GM18520 (cell line): ENCODE results near the gene LRRC75B.
"Not testable (repeated sequence)": the region's sequence is repeated elsewhere in the genome, so short reads cannot be mapped to it uniquely, and the experiment has no call there.

Experiments
- ATAC-seq: cut with Tn5 transposase; IDR thresholded peaks from one replicate; pipeline ENCODE4 v1.9.1; 2021; ENCODE audit not compliant: unreplicated experiment

LRRC75B gene

DNA sequence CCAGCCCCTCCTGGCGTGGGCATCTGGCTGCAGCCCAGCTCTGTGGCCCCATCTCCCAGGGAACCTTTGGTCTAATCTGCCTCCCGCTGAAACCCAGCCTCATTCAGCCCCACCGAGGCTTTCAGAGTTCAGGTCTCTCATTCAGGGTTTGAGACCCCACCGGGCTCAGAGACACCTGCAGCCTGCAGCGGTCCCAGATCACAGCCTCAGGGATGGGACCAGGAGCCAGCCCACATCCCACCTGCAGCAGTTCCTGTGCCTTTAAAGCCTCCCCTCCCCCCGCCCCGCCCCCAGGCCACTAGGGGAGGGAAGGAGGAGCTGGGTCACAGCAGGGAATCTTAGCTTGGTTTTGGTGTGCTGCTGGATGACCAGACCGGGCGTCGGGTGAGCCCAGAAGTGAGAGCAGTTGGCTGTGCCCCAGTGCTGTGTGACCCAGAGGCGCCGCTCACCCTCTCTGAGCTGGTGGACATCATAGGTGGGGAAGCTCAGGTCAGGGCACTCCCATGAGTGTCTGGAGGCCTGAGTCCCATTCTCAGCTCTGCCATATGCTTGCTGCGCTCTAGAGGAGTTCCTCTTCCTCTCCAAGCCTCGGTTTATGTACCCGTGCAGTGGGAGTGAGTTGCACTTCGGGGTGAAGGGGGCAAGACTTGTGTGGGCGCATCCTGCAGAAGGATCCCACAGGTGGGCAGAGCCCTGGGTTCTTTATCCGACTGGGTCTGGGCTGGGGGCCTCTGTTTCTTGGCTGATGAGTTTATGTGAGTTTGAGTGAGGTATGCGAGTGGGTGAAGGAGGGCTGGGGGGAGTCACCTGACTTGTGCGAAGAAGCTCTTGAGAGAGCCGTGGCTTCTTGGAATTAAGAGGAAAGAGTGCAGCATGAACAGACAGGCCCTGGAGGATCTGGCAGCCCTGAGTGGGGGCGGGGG is 10.2 kb upstream of the LRRC75B start, which contains the start of gene GGT1:
TSS of gene GGT1 (plus strand) at position 347 of the 923 bp plus-strand sequence. CDS start 7,889 bp downstream, outside the sequence.
- ATAC-seq: not testable (repeated sequence)

DNA sequence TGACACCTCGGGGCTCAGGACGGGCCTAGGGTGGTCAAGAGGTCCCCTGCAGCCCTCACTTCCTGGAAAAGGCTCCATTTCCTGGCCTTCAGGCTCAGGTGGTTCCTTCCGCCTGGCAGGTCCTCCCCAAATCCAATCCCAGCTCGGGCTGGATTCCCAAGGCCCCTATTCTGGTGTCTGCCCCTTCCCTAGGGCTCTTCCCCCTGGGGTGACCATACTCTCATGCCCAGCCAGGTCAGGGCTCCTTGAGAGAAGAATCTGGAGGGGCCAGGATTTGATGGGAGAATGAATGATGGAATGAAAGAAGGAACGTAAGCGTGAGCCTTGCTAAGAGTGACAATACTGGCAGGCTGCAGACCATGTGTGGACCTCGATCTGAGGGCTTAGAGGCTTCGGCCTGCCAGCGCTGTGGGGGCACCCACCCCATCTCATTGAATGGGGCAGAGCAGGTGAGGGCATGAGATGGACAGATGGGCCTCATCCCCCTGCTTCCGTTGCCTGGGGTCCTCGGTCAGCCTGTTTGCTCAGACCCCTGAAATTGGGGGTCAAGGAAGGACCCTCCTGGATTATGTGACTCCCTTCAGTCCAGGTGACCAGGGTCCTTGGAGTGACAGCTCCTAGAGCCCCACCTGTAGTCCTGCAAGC is 9.4 kb upstream of the LRRC75B start:
- ATAC-seq: not testable (repeated sequence)

DNA sequence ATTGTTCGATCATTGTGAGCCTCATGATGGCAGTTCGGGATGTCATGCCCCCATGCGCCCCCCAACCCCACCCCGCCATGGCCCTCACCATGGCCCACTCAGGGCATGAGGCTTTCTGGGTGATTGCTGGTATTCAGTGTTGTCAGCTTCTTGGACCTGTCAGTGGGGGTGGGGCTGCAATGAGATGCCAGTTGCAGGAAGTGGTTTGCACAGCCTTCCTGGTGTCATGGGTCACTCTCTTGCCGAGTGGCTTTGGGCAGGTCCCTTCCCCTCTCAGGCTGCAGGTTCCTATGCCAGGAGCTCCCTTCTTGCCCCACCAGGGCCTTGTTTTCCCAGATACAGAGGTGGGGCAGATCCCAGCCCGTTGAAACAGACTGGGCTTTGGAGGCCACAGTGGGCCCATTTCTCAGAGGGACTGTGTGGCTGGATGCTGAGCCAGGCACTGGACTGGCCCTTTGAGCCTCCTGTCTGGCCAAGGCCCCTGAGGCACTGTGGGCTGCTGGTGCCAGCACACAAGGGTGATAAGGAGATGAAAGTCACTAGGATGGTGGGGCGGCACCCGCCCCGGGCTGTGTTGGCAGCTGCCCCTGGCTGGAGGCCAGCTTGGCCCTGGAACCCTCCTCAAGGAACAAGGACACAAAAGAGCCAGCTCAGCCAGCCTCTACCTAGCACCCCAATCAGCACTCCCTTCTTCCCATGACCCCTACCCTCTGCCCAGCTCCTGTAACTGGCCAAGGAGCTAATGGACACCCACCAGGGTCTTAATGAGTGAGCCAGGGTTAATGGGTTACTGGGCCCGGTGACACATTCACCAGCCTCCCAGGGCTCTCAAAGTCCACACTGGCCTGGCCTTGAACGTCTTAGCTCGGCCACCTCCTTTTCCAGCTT is 8.6 kb upstream of the LRRC75B start:
- no peak for ATAC-seq

DNA sequence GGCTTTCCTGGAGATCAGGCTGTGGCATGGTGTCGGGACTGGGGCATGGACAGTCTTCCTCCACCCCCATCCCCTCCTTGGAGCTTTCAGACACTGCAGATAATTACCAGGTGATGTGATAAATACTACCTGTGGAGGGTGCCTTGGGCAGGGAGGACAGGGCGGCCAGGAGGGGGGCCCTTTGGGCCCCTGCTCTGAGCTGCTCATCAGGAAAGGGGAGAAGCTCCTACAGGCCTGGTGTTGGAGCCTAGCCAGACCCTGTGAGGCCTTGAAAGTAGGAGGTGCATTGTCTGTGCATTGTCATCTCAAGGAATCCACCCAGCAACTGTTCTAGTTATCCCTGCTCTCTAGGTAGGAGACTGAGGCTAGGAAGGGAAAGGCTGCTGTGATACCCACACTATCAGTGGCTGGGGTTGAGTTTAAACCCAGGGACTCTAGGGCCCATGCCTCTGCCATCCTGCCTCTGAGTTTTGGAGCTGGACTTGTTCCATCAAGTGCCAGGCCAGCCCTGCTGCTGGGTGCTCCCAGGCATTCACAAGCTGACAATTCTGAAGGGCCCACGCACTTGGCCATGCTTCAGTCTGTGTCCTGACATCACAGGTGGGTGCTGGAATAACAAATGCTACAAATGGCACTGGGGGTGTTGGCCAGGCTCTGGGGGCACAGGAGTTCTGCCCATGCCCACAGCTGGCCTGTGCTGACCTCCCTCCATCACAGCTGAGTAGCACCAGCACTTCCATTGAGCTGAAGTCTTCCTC is 7.3 kb upstream of the LRRC75B start:
- ATAC-seq: not testable (repeated sequence)

DNA sequence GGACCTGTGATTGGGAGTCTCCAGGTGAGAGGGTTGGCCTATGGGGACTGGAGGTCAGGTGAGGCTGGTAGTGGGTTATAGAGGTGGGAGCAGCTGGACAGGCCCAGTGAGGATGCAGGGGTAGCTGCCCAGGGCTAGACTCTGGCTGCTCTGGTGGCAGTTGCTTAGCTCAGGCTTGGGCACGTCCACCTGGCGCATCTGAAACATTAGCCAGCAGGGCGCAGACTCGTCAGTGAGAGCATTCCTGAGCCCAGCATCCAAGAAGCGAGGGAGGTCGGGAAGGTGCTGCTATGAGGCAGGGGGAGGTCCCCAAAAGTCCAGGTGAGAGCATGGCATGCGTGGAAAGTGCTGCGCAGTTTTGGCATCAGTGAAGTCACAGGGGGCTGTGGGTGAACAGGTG is 6.6 kb upstream of the LRRC75B start:
- ATAC-seq: no peak

DNA sequence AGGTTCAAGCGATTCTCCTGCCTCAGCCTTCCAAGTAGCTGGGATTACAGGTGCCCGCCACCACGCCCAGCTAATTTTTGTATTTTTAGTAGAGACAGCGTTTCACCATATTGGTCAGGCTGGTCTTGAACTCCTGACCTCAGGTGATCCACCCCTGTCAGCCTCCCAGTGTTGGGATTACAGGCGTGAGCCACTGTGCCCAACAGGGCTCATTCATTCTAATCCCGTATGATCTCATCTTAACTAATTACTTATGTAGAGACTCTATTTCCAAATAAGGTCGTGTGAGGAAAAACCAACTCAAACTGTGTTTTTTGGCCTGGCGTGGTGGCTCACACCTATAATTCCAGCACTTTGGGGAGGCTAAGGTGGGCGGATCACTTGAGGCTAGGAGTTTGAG is 4.2 kb upstream of the LRRC75B start:
- not testable (repeated sequence) for ATAC-seq

DNA sequence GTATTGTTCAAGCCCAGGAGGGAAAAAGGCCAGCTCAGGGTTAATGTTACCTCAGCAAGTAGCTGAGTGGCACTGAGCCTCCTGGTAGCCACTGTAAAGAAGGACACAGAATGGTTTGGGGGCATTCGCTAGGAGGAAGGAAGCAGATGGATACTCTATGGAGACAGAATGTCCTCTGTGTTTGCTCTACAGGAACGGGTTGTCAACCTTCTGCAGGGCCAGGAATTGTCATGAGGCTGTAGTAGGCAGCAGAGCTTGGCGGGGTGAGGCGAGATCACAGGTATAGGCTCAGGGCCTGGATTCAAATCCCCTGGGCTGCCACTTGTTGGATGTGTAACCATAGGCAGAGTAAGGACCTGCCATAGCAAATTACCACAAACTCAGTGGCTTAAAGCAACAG is 3.0 kb upstream of the LRRC75B start:
- ATAC-seq: no peak

DNA sequence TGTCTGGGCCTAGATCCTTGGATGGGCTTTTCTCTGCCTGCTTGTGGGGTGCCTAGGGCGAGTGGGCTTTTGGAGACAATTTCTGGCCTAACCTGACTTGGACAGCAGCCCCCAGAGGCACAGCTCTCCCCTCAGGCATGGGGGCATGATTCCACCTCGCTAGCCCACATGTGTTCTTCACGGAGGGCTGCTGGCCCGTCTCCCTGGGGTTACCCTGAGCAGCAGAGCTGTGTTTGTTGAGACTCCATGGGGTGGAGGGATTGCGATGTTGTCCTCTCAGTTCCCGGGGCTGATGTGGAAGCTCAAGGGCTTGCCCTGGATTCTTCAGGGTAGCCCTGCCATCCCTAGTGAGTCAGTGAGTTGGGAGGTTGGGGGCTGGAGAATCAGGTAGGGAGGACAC is 2.4 kb upstream of the LRRC75B start:
- no peak for ATAC-seq

DNA sequence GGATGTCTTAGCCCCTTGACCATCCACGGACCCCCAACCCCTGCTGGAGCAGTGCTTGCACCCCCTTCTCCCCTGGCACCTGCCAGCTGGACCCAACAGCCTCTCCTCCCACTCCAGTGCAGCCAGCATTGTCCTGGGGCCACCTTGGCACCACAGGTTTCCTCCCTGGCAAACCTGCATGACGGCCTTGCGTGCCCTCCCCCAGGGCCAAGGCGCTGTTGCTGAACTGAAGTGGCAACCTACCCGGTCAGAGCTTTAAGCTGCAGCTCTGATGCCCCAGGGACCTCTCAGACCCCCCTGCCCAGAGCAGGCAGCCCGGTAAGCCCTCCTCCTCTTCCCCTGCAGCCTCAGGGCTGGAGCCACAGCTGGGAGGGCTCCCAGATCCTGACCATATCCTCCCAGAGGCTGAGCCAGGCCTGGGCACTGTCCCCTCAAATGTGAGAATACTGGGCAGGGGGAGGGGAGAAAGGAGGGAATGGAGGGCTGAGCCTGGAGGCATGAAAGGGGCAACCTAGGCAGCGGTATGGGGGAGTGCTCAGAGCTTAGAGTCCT is 1.8 kb upstream of the LRRC75B start:
- ATAC-seq: no peak

DNA sequence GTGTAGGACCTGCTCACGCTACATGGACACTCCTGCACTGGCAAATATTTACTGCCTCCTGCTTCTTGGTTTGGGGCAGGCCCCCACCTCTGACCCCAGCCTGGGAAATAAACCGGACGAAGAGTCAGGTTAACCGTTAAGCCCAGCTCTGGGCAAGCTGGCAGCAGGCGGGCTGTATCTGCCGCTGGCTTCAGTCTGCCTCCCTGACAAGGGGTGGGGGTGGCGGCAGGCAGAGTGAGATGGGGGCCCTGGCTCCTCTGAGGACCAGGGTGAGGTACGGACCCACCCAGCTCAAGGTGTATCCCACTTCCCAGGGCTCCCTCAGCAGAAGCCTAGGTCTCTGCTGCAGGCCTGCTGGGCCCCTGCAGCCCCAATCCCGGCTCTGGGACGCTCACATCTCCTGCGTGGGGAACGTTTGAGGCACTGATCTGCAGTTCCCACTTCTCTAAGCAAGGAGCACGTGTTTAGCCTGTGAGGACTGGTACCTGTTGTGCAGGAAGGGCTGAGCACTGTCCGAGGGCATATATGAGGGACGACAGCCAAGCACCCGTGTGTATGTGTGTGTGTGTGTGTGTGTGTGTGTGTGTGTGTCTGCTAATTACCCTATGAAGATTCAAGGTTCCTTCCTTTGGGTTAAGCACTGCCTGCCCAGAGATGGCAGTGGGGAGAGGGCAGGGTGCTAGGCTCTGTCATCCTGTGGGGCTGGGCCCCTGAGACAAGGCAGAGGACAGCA is 1.1 kb upstream of the LRRC75B start:
- no peak for ATAC-seq

DNA sequence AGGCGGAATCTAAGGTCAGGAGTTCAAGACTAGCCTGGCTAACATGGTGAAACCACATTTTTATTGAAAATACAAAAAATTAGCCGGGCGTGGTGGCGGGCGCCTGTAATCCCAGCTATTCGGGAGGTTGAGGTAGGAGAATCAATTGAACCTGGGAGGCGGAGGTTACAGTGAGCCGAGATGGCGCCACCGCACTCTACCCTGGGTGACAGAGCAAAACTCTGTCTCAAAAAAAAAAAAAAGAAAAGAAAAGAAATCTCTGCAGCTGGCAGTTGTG is 624 bp upstream of the LRRC75B start:
- ATAC-seq: not testable (repeated sequence)

DNA sequence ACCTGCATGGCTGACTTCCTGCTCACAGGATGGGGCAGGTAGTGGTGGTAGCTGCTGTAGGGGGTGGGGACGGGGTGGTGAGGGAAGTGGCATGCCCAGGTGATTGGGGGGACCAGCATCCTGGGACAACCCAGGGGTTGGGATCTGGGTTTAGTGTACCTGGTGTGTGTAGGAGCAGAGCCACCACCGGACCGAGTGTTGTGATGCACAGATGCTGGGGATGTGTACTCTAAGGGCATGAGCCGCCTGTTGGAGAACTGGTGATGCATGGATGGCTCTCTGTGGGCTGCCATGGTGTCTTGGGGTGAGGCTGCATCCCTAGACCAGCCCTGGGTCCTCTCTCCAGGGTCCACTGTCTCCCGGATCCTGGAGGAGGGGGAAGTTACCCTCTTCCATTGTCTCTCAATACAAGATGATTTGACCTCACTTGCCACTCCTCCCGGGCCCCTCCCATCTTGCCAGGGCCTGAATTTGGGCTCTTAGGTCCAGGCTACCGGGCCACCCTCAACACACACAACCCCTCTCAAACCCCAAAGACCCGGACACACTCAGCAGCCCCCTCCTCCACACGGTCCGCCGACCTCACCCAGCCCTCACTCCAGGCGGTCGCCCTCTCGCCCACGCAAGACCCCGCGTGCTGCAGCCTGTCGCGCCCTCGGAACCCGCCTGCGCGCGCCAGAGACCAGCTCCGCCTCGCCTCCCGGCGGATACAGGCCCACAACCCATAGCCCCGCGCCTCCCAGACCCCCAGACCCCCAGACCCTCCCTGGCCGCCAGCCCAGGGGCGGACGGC is 619 bp downstream of the LRRC75B start:
- no peak for ATAC-seq

DNA sequence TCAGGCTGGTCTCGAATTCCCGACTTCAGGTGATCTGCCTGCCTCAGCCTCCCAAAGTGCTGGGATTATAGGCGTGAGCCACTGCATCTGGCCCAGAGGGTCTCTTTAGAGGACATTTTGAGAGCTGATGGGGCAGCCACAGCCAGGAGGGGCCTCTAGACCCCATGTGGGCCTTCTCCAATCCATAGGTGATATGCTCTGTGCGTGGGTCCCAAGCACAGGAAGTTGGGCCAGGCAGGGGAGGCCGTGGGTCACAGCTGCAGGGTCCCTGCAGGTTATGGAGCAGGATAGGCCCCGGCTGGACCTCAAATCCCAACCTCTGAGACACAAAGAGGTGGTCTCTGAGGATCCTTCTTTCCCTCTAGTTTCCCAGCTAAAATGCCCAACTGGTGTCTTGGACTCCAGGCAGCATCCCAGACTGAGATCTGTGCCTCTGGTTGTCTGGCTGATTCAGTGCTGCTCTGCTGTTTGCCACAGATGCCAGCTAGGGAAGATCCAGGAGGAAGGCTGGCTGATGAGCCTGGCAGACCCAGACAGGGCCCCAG is 1.5 kb downstream of the LRRC75B start:
- no peak for ATAC-seq

DNA sequence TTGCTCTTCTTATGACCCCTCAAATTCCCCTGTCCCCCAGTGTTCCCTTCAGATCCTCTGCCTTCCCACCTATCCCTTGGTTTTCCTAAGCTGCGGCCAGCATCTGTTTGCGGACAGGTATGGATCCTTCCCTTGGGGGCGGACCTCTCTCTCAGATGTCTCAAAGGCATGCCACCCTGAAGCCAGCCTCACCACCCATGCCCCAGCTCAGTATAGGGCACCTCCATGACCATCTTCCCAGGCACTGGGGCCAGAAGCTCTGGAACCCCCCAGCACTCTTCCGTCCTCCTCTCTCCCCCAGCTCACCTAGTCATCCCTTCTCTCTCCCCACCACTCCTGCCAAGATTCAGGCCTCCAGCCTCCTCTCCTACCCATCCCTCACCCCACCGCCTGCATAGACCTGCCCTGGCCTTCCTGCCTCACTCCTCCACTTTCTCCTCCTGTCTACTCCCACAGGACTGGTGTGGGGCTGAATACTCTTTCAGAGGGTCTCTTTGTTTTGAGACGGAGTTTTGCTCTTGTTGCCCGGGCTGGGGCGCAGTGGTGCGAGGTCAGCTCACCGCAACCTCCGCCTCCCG is 2.2 kb downstream of the LRRC75B start:
- no peak for ATAC-seq

DNA sequence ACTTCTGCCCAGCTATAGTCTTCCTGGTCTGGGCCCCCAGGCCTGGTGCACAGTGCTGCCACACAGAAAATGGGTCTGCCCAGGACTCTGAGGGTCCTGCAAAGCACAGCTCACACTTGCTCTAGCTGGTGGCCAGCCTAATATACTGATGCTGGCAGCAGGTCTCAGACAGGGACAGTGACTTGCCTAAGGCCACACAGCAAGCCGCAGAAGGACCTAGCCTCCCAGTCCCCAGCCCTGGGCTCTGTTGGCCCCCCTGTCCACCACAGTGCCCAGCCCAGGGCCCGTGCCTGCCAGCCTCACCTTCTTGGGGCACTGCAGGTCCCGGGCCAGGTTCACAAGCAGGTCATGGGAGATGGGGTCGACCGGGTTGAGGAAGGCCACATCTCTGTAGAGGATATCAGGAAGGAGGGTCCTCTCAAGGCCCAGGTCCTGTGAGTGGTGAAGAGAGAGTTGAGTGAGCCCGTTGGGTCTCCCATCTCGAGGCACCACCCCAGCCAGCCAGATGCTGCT is 3.3 kb downstream of the LRRC75B start:
- no peak for ATAC-seq

DNA sequence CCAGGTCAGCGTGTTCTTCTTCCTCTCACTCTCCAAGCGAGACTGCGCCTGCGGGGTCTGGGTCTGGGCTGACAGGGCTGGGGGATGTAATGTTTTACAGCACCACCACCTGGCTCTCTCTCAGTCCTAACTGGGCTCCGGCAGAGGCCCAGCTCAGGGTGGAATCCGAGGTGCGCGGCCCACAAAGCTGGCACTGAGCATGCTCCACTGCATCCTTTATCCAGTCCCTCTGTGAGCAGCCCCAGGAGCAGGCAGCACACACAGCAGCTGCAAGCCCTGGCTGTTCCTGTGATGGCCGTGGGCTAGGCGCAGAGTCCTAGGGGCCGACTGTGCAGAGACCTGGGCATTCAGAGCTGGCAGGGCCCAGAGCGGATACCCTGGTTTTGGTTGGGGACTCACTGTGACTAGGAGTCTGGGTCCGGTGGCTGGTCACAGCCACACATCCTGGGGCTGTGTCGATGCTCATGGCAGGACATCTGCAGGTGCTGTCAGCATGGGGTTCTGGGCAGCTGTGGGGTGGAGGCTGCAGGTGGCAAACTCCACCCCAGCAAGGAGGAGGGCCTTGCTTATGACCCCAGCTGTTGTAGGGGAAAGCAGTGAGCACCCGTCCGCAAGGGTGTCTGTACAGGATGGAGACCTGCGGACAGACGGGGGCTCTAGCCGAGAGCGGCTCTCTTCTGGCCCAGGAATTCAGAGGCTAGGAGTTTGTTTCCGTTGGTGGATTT is 4.0 kb downstream of the LRRC75B start:
- ATAC-seq: no peak

DNA sequence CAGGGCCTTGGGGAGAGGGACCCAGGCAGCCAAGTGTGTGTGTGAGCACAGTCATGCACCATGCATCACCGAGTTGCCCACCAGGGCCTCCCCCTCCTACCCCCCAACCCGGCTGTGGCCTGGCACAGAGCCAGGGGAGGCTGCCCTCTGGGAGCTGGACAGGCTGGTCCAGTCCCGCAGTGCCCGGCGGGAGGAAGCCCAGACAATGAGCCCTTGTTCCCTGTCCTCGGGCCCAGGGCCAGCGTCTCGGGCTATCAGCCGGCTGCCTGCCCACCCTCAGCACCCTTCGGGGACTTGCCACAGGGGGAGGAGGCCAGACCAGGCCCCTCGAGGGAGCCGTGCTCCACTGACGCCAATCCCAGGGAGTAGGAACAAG is 4.5 kb downstream of the LRRC75B start:
- ATAC-seq: no peak

DNA sequence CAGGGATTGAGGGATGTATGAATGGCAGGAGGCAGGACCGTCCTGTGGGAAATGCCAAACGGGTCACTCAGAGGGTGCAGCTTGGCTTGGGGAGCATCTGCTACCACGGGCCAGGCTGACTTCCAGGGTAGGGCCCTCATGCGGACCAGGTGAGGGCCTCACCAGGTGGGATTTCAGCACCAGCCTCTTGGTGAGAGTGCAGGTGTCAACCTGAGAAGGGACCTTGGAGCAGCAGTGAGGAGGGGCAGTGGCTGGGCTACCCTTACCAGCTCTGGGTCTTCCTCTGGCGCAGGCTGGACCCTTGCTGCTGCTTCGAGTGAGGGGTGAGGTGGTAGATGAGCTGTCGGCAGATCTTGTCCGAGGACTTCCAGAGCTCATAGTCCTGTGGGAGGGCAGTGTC is 4.9 kb downstream of the LRRC75B start:
- no peak for ATAC-seq
